ENCODE measurements around the gene PREB.

The PREB gene

GRCh38 chr2:27155069-27155520 lies 20.7 kb upstream of the PREB start:
- DNase-seq: no peak
- in situ Hi-C loops (cut with HindIII; ENCODE audit: low pct_ligation_motif_present, low pct_unique_long_range_greater_than_20kb, low sequenced_read_pairs): no loop called here

DNA sequence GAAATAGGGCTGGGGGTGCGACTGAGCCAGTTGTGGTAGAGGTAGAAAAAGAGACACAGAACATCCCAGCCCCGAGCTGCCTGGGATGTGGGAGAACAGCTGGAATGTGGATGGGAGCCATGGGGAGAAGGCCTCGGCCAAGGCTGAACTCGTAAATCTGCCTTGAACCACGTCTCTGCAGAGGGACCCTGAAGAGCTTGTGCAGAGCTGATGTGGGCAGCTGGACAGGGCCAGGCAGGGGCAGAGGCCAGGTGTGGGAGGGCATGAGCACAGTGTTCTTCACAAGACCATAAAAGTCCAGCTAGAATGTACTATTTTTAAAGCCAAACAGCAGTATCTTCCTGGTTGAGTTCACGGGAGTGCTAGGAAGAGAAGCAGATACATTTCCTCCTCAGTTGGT lies 20.1 kb upstream of the PREB start:
- DNase-seq: no peak
- in situ Hi-C loops (cut with HindIII; ENCODE audit: low pct_ligation_motif_present, low pct_unique_long_range_greater_than_20kb, low sequenced_read_pairs): no loop called here

DNA sequence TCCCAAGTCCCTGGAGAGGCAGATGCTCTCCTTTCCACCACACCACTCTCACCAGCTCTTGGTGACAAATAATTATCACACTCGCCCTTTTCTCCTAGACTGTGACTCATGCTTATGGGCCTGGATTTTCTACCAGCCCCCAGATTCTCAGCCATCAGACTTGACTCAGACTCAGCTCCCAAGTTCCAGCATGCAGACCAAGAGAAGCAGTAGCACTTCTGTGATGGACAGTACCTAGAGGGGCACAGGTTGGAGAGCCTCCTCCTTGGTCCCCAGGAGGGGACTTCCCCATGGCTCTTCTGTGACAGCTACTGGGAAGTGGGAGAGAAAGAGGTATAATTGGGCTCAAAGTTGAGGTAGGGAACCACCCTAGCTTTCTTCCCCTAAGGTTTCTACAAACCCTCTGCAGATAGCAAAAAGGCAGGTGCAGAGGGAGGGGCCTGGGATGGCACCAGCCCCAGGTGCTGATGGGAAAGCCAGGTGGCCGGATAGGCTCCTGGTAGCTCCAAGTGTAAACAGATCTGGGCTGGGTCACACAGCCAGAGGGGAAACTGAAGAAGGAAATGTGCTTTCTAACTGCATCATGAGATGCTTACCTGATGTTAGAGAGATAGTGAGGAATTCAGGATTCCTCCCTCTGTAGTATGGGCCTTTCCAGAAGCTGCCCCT lies 18.5 kb upstream of the PREB start:
- DNase-seq: no peak

GRCh38 chr2:27152102-27152795 lies 17.8 kb upstream of the PREB start:
- in situ Hi-C loops (cut with HindIII; ENCODE audit: low pct_ligation_motif_present, low pct_unique_long_range_greater_than_20kb, low sequenced_read_pairs): no loop called here
- no peak for DNase-seq

More for the DNA sequence above, 18.5 kb upstream of the PREB start:
- in situ Hi-C loops (cut with HindIII; ENCODE audit: low pct_ligation_motif_present, low pct_unique_long_range_greater_than_20kb, low sequenced_read_pairs): no loop called here

GRCh38 chr2:27150639-27151230 lies 16.3 kb upstream of the PREB start:
- no peak for DNase-seq
- in situ Hi-C loops (cut with HindIII; ENCODE audit: low pct_ligation_motif_present, low pct_unique_long_range_greater_than_20kb, low sequenced_read_pairs): no loop called here

GRCh38 chr2:27149570-27150405 lies 15.4 kb upstream of the PREB start:
- no peak for DNase-seq
- in situ Hi-C loops (cut with HindIII; ENCODE audit: low pct_ligation_motif_present, low pct_unique_long_range_greater_than_20kb, low sequenced_read_pairs): no loop called here

GRCh38 chr2:27148801-27149439 lies 14.5 kb upstream of the PREB start, which contains the start of gene TCF23:
Gene TCF23 (plus strand): TSS chr2:27149004. CDS start chr2:27149134, 130 bp downstream.
- in situ Hi-C loops (cut with HindIII; ENCODE audit: low pct_ligation_motif_present, low pct_unique_long_range_greater_than_20kb, low sequenced_read_pairs): no loop called here
- DNase-seq: no peak

DNA sequence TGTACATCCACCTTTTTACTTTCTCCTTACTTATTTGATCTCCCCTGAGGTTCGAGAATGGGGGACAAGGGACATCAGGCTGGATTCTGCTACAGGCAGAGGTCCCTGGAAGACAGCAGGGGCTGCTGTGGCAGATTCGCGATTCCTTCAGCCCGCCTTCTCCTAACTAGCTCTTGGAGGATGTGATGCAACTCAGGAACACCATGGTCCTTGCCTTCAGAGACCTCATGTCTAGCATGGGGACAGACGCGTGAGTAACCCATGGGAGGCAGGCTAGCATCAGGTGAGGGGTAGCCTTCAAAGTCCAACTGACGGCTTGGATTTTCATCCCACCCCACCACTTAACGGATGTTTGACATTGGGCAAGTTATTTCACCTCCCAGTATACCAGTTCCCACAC lies 13.5 kb upstream of the PREB start:
- in situ Hi-C loops (cut with HindIII; ENCODE audit: low pct_ligation_motif_present, low pct_unique_long_range_greater_than_20kb, low sequenced_read_pairs): no loop called here

DNA sequence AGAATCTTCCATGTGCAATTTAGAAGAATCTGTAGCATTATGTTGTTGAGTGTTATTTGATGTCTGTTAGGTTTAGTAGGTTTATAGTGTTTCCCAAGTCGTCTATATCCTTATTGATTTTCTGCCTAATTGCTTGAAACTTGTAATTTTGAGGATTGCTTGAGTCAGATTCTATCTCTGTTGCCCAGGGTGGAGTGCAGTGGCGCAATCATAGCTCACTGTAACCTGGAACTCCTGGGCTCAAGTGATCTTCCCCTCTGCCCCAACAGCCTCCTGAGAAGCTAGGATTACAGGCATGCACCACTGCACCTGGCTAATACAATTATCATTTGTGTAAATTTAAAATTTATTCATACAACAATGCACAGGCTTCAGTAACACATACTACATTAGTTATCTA lies 11.2 kb upstream of the PREB start:
- no peak for DNase-seq

More for the DNA sequence above, 13.5 kb upstream of the PREB start:
- no peak for DNase-seq

DNA sequence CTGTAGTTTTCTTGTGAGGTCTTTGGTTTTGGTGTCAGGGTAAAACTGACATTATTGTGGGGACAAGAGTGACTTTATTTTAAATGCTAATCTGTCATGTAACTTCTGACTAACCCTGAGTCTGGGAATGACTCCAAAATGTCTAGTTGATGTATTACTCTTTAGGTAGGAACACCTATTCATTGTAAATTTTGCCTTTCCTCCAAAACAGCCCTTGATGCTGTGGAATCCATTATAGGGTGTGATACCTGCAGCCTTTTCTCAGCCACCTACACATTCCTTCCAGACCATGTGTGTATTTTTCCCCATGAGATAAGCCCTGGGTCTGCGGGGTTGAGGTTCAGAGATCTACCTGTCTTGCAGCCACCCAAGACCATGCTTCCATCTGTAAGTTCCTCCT lies 8.8 kb upstream of the PREB start:
- in situ Hi-C loops (cut with HindIII; ENCODE audit: low pct_ligation_motif_present, low pct_unique_long_range_greater_than_20kb, low sequenced_read_pairs): no loop called here

More for the DNA sequence above, 11.2 kb upstream of the PREB start:
- in situ Hi-C loops (cut with HindIII; ENCODE audit: low pct_ligation_motif_present, low pct_unique_long_range_greater_than_20kb, low sequenced_read_pairs): no loop called here

DNA sequence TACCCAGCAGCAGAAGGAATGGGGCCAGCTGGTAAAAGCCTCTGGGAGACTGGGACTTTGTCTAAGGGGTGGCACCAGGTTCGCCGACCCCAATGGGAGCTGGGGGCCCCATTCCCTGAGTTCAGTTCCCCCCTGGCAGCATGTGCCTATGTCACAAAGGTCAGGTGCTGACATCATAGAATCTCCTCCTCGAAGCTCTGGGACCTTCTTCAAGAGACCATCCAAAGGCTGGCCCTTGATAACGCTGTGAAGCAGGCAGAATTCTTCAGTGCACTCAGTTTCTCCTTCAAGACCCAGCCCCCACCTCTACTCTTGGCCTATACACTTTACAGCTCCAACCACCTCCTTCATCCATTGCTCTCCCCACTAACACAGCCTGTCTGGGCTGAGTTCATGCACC lies 4.9 kb upstream of the PREB start, which contains the start of gene PRR30:
PRR30 (minus strand) TSS at position 101 of the 400 bp plus-strand sequence. CDS start 1,081 bp downstream, outside the sequence.
- no peak for DNase-seq
- in situ Hi-C loops (cut with HindIII; ENCODE audit: low pct_ligation_motif_present, low pct_unique_long_range_greater_than_20kb, low sequenced_read_pairs): no loop called here

More for the DNA sequence above, 8.8 kb upstream of the PREB start:
- no peak for DNase-seq

DNA sequence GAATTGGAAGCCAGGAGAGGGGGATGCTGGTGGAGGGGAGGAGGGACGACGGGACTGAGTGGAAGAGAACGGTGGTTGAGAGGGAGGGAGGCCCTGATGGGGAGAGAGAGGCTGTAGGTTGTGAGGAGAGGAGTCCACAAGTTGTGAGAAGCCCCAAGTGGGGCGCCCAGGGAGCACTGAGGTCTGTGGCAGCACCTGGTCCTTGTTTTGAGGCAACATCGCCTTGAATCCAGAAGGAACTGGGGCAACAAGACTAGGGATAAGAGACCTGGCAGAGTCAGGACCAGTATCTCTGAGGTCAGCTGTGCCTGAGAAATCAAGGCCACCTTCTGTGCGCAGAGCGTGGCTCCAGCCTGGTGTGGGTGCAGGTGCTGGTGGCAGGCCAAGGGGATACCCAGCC lies 3.7 kb upstream of the PREB start:
- in situ Hi-C loops (cut with HindIII; ENCODE audit: low pct_ligation_motif_present, low pct_unique_long_range_greater_than_20kb, low sequenced_read_pairs): no loop called here
- DNase-seq: no peak

- DNase-seq: no peak
- in situ Hi-C loops (cut with HindIII; ENCODE audit: low pct_ligation_motif_present, low pct_unique_long_range_greater_than_20kb, low sequenced_read_pairs): no loop called here
These were observed 3.0 kb upstream of the PREB start for GRCh38 chr2:27137322-27137935.

- in situ Hi-C loops (cut with HindIII; ENCODE audit: low pct_ligation_motif_present, low pct_unique_long_range_greater_than_20kb, low sequenced_read_pairs): no loop called here
- DNase-seq: no peak
These were observed 2.3 kb upstream of the PREB start for GRCh38 chr2:27136751-27137150.

GRCh38 chr2:27135478-27135955 lies 1.1 kb upstream of the PREB start:
- DNase-seq: no peak

DNA sequence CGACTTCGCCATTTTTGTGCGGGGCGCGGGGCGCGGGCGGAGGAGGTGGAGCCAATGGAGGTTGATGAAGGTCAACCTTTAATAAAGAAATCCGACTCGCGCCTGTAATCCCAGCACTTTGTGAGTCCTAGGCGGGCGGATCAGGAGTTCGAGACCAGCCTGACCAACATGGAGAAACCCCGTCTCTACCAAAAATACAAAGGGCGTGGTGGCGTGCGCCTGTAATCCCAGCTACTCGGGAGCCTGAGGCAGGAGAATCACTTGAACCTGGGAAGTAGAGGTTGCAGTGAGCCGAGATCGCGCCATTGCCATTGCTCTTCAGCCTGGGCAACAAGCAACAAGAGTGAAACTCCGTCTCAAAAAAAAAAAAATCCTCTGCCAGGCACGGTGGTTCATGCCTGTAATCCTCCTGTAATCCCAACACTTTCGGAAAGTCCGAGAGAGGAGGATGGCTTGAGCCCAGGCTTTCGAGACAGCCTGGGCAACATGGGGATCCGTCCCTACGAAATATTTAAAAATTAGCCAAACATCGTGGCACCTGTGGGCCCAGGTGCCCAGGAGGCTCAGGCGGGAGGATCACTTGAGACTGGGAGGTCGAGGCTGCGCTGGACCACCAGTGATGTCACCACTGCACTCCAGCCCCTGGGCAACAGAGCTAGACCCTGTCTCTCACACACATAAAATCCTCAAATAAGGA lies 493 bp upstream of the PREB start:
- in situ Hi-C loops (cut with HindIII; ENCODE audit: low pct_ligation_motif_present, low pct_unique_long_range_greater_than_20kb, low sequenced_read_pairs): no loop called here
- no peak for DNase-seq

More at GRCh38 chr2:27135478-27135955, 1.1 kb upstream of the PREB start:
- in situ Hi-C loops (cut with HindIII; ENCODE audit: low pct_ligation_motif_present, low pct_unique_long_range_greater_than_20kb, low sequenced_read_pairs): no loop called here

DNA sequence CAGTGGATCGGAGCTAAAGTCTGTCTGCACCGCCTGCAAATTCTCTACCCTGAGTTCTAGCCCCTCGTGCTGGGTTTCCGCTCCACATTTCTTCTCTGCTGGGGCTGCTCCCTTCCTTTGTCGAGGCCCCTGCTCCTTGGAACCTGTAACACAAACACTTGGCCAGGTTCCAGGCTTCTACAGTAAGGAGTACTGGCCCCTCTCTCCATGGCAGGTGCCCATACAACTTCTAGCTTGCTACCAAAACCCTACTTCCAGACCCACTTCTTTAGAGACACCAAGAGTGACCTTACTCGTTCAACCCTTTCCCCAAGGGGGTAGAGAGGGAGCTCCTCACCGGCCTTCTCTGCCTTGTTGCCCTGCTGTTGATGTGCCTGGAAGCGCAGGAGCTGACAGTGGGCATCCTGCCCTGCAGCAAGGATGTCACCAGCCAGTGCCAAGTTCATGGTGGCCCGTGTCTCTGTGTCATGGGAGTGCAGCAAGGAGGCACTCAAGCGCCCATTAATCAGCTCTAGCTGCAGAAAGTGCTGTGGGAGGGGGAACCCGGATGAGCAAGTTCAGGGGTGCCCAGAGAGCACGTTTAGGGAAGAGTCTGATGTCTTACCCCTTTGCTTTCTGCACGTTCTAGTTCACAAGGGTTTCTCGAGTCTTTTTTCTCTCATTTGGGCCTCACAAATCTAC lies 1.1 kb downstream of the PREB start:
- in situ Hi-C loops (cut with HindIII; ENCODE audit: low pct_ligation_motif_present, low pct_unique_long_range_greater_than_20kb, low sequenced_read_pairs): no loop called here
- no peak for DNase-seq

Measured in ACHN (cell line).